ENCODE data around the gene DVL1. TPM values are rescaled to one million over a fixed set of nuclear protein-coding genes. Genes with fewer than 3 reads are reported as not detected.

Gene DVL1
- total and polyA plus RNA-seq, 2 of the 13 experiments (the other 11 are each of a cell fraction or from before 2014, with no cell fraction given), result 30.8 to 60.4 TPM

DNA sequence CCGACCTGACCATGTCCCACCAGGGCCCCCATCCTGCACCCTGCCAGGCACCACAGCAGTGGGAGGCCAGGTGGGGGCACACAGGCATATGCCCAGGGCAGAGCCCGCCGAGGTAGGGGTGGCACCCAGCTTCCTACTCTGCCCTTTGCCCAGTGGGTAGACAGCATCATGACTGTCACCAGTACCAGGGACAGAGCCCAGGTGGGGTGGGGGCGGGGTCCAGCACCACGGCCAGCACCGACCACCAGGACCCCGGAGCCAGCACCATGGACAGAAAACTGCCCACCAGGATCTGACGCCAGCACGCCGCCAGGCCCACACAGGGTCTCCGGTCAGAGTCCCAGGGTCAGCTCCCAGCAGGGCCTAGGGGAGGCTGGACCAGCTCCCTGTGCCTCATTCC is 14.4 kb downstream of the DVL1 start (continued):
- TF ChIP-seq, protein P1, sequence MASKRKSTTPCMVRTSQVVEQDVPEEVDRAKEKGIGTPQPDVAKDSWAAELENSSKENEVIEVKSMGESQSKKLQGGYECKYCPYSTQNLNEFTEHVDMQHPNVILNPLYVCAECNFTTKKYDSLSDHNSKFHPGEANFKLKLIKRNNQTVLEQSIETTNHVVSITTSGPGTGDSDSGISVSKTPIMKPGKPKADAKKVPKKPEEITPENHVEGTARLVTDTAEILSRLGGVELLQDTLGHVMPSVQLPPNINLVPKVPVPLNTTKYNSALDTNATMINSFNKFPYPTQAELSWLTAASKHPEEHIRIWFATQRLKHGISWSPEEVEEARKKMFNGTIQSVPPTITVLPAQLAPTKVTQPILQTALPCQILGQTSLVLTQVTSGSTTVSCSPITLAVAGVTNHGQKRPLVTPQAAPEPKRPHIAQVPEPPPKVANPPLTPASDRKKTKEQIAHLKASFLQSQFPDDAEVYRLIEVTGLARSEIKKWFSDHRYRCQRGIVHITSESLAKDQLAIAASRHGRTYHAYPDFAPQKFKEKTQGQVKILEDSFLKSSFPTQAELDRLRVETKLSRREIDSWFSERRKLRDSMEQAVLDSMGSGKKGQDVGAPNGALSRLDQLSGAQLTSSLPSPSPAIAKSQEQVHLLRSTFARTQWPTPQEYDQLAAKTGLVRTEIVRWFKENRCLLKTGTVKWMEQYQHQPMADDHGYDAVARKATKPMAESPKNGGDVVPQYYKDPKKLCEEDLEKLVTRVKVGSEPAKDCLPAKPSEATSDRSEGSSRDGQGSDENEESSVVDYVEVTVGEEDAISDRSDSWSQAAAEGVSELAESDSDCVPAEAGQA (IDR thresholded peaks at IDR 0.05; ENCODE audit: low read depth), result no peak
- TF ChIP-seq, protein P1 (CRISPR knock-in tag; IDR thresholded peaks at IDR 0.05; ENCODE audit: borderline replicate concordance), result 0 out of 2 replicates have a peak, but pooled peaks have one; percentile 50
- no peak for TF ChIP-seq ZFP41 (CRISPR knock-in tag; IDR thresholded peaks at IDR 0.05; ENCODE audit: borderline replicate concordance)
- TF ChIP-seq ZMYM3 (CRISPR knock-in tag; IDR thresholded peaks at IDR 0.05), result no peak
- TF ChIP-seq FOSL2 (CRISPR knock-in tag; IDR thresholded peaks at IDR 0.05), result no peak
- no peak for TF ChIP-seq CENPX (CRISPR knock-in tag; IDR thresholded peaks at IDR 0.05)
- TF ChIP-seq, protein P2, sequence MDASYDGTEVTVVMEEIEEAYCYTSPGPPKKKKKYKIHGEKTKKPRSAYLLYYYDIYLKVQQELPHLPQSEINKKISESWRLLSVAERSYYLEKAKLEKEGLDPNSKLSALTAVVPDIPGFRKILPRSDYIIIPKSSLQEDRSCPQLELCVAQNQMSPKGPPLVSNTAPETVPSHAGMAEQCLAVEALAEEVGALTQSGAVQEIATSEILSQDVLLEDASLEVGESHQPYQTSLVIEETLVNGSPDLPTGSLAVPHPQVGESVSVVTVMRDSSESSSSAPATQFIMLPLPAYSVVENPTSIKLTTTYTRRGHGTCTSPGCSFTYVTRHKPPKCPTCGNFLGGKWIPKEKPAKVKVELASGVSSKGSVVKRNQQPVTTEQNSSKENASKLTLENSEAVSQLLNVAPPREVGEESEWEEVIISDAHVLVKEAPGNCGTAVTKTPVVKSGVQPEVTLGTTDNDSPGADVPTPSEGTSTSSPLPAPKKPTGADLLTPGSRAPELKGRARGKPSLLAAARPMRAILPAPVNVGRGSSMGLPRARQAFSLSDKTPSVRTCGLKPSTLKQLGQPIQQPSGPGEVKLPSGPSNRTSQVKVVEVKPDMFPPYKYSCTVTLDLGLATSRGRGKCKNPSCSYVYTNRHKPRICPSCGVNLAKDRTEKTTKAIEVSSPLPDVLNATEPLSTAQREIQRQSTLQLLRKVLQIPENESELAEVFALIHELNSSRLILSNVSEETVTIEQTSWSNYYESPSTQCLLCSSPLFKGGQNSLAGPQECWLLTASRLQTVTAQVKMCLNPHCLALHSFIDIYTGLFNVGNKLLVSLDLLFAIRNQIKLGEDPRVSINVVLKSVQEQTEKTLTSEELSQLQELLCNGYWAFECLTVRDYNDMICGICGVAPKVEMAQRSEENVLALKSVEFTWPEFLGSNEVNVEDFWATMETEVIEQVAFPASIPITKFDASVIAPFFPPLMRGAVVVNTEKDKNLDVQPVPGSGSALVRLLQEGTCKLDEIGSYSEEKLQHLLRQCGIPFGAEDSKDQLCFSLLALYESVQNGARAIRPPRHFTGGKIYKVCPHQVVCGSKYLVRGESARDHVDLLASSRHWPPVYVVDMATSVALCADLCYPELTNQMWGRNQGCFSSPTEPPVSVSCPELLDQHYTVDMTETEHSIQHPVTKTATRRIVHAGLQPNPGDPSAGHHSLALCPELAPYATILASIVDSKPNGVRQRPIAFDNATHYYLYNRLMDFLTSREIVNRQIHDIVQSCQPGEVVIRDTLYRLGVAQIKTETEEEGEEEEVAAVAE (CRISPR knock-in tag; IDR thresholded peaks at IDR 0.05; ENCODE audit: borderline replicate concordance), result no peak
- TF ChIP-seq ZNF773 (CRISPR knock-in tag; IDR thresholded peaks at IDR 0.05; ENCODE audit: borderline replicate concordance), result peak; percentile 70; the same call in 1 of the 2 replicates
- peak; percentile 73 for TF ChIP-seq ZSCAN31 (CRISPR knock-in tag; IDR thresholded peaks at IDR 0.05; ENCODE audit: low read depth)
- TF ChIP-seq, protein P3, sequence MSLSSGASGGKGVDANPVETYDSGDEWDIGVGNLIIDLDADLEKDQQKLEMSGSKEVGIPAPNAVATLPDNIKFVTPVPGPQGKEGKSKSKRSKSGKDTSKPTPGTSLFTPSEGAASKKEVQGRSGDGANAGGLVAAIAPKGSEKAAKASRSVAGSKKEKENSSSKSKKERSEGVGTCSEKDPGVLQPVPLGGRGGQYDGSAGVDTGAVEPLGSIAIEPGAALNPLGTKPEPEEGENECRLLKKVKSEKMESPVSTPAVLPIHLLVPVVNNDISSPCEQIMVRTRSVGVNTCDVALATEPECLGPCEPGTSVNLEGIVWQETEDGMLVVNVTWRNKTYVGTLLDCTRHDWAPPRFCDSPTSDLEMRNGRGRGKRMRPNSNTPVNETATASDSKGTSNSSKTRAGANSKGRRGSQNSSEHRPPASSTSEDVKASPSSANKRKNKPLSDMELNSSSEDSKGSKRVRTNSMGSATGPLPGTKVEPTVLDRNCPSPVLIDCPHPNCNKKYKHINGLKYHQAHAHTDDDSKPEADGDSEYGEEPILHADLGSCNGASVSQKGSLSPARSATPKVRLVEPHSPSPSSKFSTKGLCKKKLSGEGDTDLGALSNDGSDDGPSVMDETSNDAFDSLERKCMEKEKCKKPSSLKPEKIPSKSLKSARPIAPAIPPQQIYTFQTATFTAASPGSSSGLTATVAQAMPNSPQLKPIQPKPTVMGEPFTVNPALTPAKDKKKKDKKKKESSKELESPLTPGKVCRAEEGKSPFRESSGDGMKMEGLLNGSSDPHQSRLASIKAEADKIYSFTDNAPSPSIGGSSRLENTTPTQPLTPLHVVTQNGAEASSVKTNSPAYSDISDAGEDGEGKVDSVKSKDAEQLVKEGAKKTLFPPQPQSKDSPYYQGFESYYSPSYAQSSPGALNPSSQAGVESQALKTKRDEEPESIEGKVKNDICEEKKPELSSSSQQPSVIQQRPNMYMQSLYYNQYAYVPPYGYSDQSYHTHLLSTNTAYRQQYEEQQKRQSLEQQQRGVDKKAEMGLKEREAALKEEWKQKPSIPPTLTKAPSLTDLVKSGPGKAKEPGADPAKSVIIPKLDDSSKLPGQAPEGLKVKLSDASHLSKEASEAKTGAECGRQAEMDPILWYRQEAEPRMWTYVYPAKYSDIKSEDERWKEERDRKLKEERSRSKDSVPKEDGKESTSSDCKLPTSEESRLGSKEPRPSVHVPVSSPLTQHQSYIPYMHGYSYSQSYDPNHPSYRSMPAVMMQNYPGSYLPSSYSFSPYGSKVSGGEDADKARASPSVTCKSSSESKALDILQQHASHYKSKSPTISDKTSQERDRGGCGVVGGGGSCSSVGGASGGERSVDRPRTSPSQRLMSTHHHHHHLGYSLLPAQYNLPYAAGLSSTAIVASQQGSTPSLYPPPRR (CRISPR knock-in tag; IDR thresholded peaks at IDR 0.05; ENCODE audit: borderline replicate concordance), result no peak
- no peak for TF ChIP-seq NR3C1 (CRISPR knock-in tag; IDR thresholded peaks at IDR 0.05)
- TF ChIP-seq GATAD1 (CRISPR knock-in tag; IDR thresholded peaks at IDR 0.05), result no peak
- no peak for TF ChIP-seq SIX1 (CRISPR knock-in tag; IDR thresholded peaks at IDR 0.05; ENCODE audit: borderline replicate concordance)
- no peak for TF ChIP-seq KDM1A (CRISPR knock-in tag; IDR thresholded peaks at IDR 0.05)
- no peak for TF ChIP-seq MLLT10 (CRISPR knock-in tag; IDR thresholded peaks at IDR 0.05)
- TF ChIP-seq KDM5A (IDR thresholded peaks at IDR 0.05; ENCODE audit: borderline replicate concordance, low read length), result no peak

Data from HepG2 (cell line).